Effector memory CD4-positive, alpha-beta T cell (primary cell): ENCODE data around the gene EPS15.
"Not testable (repeated sequence)": the region's sequence is repeated elsewhere in the genome, so short reads cannot be mapped to it uniquely, and the experiment has no call there.

Experiments used
- DNase-seq, 3 donors: peaks; one replicate each; pipeline ENCODE4 v3.0.0-alpha.2; 2020
- H3K27ac ChIP-seq: 2 replicates; pipeline ENCODE4 v1.7.0; 2013; ENCODE audit warnings: mild to moderate bottlenecking, low read length, moderate library complexity; ENCODE audit not compliant: insufficient read depth, poor library complexity, severe bottlenecking
- H3K27me3 ChIP-seq: replicated peaks from 2 replicates; pipeline ENCODE4 v1.7.0; 2013; ENCODE audit warnings: mild to moderate bottlenecking, low read length; ENCODE audit not compliant: insufficient read depth, control insufficient read depth, poor library complexity, severe bottlenecking
- H3K36me3 ChIP-seq: 2 replicates; pipeline ENCODE4 v1.7.0; 2013; ENCODE audit warnings: mild to moderate bottlenecking, low read length, moderate library complexity; ENCODE audit not compliant: control insufficient read depth, insufficient read depth
- H3K4me1 ChIP-seq: 2 replicates; pipeline ENCODE4 v1.7.0; 2013; ENCODE audit warnings: low read length, mild to moderate bottlenecking; ENCODE audit not compliant: control insufficient read depth, insufficient read depth, poor library complexity, severe bottlenecking
- H3K4me3 ChIP-seq: 2 replicates; pipeline ENCODE4 v1.7.0; 2013; ENCODE audit warnings: low read length, low read depth, mild to moderate bottlenecking; ENCODE audit not compliant: insufficient read depth, poor library complexity, severe bottlenecking
- H3K9me3 ChIP-seq: 2 replicates; pipeline ENCODE4 v1.7.0; 2013; ENCODE audit warnings: mild to moderate bottlenecking, low read length, moderate library complexity; ENCODE audit not compliant: control insufficient read depth

EPS15 gene

DNA sequence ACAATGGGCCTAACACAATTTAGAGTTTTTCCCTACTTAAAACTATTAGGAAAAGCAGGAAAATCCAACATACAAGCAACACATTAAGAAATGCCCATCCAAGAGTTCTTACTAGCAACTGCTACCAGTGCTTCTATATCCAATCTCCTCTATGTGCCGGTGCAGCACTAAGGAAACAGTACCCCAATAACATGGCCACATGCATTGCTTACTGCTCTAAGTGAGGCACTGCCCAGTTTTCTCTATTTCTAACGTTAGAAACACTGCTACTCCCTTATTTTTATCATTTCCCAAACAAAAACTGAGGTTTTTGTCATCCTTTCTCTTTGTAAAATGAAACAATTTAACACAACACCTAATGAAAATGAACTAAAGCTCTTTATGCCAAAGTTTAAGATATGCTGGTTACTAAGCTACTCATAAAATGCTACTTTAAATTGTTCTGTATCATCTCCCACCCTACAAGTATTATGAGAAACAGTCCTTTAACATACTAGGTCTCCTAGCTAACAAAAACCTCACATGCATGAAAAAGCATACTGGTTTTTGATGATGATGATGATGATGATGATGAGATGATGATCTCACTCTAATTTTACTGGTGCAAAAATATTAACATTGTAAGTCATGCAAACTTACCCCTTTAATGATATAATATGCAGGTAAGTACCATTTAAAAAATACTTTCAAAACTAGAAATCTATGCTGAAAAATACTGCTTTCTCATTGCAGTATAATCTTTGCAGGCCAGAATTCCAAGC, 98.0 kb downstream of the EPS15 start:
- H3K4me1 ChIP-seq, result no peaks in the 10 kb centered on the region
- no peaks in the 10 kb centered on the region for H3K36me3 ChIP-seq
- no peak overlapping the region for H3K27ac ChIP-seq
- H3K27me3 ChIP-seq, result no peaks in the 10 kb centered on the region
- no peak overlapping the region for H3K4me3 ChIP-seq
- H3K9me3 ChIP-seq, result no peaks in the 10 kb centered on the region
- no peak for DNase-seq

DNA sequence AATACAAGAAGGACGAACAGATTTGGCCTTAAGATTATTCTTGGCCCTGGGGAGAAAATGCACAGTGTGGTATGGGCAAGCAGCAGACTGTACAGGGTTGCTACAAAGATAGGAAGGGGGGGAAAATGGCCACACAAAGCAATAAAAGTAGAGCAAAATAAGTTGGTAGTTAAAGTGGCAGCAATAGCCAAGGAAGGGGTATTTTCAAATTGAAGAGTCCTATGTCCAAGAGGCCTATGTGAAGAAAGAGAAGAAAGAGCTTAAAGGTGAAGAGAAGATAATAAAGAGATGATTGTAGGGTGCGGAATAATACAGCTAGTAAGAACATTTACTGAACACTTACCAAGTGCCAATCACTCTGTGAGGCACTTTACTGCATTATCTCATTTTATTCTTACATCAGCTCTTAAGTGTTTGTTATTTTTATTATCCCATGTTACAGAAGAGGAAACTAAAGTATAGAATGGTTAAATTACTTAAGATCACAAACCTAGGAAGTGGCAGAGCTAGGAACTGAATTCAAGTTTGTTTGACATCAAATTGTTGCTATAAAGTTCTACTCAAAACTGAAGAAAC, 100.6 kb downstream of the EPS15 start:
- Histone ChIP-seq H3K36me3 (no peaks in the 10 kb centered on the region), H3K9me3 (no peaks in the 10 kb centered on the region), H3K27me3 (no peaks in the 10 kb centered on the region), H3K4me3 (no peak overlapping the region), H3K27ac (no peak overlapping the region), H3K4me1 (no peaks in the 10 kb centered on the region)
- no peak for DNase-seq

DNA sequence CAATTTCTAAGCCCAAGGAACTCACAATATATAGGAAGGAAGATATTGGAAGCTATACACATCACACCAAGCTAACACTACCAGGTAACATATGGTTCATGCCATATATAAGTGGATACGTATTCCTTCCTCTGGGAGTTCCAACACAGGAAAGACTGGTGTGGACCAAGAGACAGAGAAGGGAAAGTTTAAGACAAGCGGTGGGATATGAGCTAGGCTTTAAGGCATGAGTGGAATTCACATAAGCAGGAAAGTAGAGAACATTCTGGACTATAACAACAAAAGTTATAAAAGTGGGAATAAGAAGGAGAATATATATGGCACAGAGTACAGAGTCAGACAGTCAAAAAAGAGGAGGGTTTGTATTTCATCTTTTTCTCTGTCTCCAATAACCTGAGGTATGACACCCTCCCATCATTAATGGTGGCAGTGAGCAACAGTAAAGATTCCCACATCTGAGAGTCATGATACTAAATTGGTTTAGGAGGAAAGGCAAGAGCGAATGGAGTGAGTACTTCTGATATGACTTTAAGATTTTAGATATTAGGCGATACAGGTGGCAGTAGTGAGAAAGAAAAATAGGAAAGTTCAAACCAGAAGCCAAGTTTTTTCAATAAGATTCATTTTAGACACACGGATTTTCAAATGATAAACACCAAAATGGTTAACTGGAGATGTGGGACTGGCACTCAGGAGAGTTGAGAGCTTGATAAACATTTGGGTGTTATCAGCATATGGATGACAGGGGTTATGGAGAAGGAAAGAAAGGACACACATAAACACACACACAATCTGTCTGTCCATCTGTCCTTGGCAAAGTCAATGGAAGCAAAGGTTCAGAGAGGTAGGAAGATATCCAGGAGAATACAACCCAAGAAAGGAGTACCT, 101.3 kb downstream of the EPS15 start:
- Histone ChIP-seq H3K27ac (no peak overlapping the region), H3K36me3 (peaks cover 4% of the 10 kb centered on the region), H3K4me3 (no peak overlapping the region), H3K4me1 (no peaks in the 10 kb centered on the region), H3K27me3 (no peaks in the 10 kb centered on the region), H3K9me3 (no peaks in the 10 kb centered on the region)
- no peak for DNase-seq

DNA sequence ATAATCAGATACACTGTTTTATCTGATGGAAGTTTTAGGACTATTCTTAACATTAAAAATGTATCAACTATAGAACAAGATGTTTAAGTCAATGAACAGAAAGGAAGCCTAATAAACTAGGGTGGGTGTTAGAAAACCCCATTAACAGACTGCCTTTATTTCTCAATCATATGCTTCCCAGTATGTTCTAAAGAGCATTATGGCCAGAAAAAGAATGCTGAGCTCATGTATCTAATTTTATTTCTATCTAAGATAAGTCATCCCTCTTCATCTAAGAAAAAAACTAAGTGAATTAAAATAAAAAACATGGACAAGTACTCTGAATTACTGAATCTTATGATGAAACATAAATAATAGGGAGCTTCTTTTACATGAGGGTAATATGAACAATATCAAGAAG, 102.2 kb downstream of the EPS15 start:
- no peaks in the 10 kb centered on the region for H3K4me1 ChIP-seq
- H3K27me3 ChIP-seq, result no peaks in the 10 kb centered on the region
- H3K9me3 ChIP-seq, result no peaks in the 10 kb centered on the region
- no peak for DNase-seq
- no peak overlapping the region for H3K27ac ChIP-seq
- H3K36me3 ChIP-seq, result peaks cover 4% of the 10 kb centered on the region
- no peak overlapping the region for H3K4me3 ChIP-seq

DNA sequence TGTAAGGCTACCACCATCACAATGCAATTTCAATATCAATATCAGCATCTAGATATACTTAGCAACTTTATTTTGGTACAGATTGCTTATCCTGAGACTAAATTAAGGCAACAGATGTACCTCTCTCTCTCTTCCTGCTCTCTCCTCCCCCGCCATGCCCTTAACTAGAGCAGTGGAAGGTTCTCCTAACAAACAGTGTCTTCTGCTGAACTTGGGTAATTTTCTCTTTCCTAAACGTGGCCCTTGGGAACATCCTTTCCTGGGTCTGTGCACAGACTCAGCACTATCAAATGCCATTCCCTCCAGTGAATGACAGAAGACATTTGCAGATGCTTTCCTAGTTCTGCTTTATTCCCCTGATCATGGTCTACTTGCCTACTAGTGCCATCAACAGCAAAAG, 103.1 kb downstream of the EPS15 start:
- Histone ChIP-seq H3K27ac (no peak overlapping the region), H3K4me1 (no peaks in the 10 kb centered on the region), H3K27me3 (no peaks in the 10 kb centered on the region), H3K4me3 (no peak overlapping the region), H3K9me3 (no peaks in the 10 kb centered on the region), H3K36me3 (peaks cover 4% of the 10 kb centered on the region)
- no peak for DNase-seq

DNA sequence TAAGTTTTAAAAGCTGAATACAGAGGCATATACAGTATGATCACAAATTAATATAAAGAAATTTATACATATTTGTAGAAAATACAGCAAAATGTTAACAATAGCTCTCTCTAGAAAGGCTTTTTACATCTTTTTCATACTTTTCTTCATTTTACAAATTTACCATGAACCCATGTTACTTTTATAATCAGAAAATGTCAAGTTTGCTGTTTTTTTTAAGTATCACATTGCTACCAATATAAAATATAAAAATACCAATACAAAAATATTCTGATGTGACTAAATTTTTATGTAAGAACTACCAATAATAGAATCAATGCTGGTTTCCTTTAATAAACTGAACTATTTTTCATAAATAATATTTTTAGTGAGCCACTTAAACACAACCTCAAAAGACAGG, 104.3 kb downstream of the EPS15 start:
- Histone ChIP-seq H3K4me3 (no peak overlapping the region), H3K4me1 (no peaks in the 10 kb centered on the region), H3K9me3 (no peaks in the 10 kb centered on the region), H3K27ac (no peak overlapping the region), H3K27me3 (no peaks in the 10 kb centered on the region), H3K36me3 (peaks cover 4% of the 10 kb centered on the region)
- no peak for DNase-seq

DNA sequence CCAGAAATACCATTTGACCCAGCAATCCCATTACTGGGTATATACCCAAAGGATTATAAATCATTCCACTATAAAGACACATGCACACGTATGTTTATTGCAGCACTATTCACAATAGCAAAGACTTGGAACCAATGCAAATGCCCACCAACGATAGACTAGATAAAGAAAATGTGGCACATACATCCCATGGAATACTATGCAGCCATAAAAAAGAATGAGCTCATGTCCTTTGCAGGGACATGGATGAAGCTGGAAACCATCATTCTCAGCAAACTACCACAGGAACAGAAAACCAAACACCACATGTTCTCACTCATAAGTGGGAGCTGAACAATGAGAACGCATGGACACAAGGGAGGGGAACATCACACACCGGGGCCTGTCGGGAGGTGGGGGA, 107.2 kb downstream of the EPS15 start:
- H3K4me1 ChIP-seq, DNase-seq, H3K27me3 ChIP-seq, H3K27ac ChIP-seq, H3K4me3 ChIP-seq, H3K9me3 ChIP-seq: not testable (repeated sequence)
- H3K36me3 ChIP-seq, result peaks cover 30% of the 10 kb centered on the region

DNA sequence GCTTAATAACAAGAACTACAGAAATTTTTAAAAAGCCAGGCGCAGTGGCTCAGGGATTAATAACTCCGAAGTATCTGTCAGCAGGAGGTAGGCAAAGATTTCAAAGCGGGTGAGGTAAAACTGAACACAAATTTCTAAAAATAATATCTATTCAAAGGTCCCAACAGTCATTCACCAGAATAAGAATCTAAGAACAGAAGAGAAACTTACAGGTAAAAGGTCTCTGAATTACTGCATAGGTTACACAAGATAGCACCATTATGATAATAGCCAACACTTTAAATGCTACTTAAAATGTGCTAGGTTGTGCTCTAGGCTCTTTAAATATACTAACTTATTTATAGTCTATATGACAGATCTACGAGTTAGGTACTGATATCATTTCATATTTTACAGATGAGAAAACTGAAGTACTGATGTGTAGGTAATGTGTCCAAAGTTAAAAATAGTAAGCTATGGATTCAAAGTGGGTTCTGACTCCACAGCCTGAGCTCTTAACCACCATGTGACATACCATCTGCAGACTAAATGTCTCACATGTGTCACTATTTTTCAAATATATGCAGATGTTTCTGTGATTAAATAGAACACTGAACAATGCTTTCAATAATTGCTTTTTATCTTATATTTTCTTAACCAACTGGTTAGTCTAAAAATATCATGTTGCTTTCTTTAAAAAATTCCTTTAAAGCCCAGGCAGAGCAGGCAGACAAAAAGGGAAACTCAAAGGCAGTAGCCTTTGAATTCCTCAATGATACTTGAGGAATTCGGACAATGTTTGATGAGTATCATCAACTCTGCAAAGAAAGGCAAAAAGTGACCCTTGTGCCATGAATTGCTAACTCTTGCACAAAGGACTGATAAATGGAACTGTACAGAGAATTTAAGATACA, 108.3 kb downstream of the EPS15 start:
- Histone ChIP-seq H3K9me3 (no peaks in the 10 kb centered on the region), H3K27ac (no peak overlapping the region), H3K4me3 (no peak overlapping the region), H3K27me3 (no peaks in the 10 kb centered on the region), H3K36me3 (peaks cover 40% of the 10 kb centered on the region), H3K4me1 (no peaks in the 10 kb centered on the region)
- DNase-seq, result no peak

DNA sequence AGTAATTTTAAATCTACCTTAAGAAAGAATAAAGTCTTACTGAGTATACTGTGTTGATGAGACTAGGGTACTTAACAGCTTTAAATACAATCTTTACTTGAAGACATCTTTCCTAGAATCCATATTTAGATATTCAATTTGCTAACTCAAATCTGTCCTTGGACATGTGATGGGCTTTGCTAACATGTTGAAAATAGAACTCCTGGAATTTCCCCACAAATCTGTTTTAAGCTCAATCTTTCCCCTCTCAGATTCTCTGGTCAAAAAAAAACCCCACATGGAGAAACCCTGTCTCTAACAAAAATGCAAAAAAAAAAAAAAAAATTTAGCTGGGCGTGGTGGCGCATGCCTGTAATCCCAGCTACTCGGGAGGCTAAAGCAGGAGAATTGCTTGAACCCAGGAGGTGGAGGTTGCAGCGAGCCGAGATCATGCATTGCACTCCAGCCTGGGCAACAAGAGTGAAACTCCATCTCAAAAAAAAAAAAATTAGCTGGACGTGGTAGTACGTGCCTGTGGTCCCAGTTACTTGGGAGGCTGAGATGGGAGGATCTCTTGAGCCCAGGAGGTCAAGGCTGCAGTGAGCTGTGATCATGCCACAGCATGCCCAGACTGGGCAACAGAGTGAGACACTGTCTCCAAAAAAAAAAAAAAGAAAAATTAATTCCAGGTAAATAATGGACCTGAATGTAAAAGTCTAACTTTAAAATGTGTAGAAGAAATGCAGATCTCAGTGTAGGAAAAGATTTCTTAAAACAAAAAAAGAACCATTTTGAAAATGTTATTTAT, 109.1 kb downstream of the EPS15 start:
- H3K4me1 ChIP-seq, H3K27ac ChIP-seq, DNase-seq, H3K27me3 ChIP-seq, H3K9me3 ChIP-seq, H3K4me3 ChIP-seq: not testable (repeated sequence)
- H3K36me3 ChIP-seq, result peaks cover 47% of the 10 kb centered on the region
